DLD1 (cell line): Measurements from ENCODE around the gene MAP2K4.
"Not testable (repeated sequence)": the region's sequence is repeated elsewhere in the genome, so short reads cannot be mapped to it uniquely, and the experiment has no call there.

ENCODE experiments used
- in situ Hi-C: cut with HindIII; loops from 2 replicates; pipeline ENCODE4 v1.10.0; 2017; ENCODE audit warnings: low sequenced_read_pairs

Gene MAP2K4

GRCh38 chr17:12136243-12136642, 115.6 kb downstream of the MAP2K4 start:
- in situ Hi-C loops: no loop called here

- in situ Hi-C loops: no loop called here
Measured at GRCh38 chr17:12136646-12137045, 116.0 kb downstream of the MAP2K4 start.

DNA sequence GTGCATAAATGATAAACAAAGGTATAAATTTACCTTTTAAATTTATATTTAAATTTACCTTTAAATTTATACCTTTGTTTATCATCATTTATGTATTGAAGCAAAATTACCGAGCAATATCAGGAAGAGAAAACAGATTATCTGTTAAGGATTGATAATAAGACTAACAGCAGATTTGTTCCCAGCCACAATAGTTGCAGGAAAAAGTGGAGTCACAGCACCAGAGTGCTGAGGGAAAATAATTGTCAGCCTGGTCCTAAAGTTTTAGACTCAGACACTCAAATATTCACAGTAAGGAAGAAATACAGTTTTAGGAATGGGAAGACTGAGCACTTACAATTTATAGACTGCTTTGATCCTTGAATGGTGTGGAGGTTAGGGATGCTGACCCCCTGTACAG, 117.2 kb downstream of the MAP2K4 start:
- in situ Hi-C loops: no loop called here

- in situ Hi-C loops: no loop called here
Measured at GRCh38 chr17:12140685-12141084, 120.0 kb downstream of the MAP2K4 start.

- in situ Hi-C loops: not testable (repeated sequence)
Measured at GRCh38 chr17:12162187-12162586, 141.5 kb downstream of the MAP2K4 start.

DNA sequence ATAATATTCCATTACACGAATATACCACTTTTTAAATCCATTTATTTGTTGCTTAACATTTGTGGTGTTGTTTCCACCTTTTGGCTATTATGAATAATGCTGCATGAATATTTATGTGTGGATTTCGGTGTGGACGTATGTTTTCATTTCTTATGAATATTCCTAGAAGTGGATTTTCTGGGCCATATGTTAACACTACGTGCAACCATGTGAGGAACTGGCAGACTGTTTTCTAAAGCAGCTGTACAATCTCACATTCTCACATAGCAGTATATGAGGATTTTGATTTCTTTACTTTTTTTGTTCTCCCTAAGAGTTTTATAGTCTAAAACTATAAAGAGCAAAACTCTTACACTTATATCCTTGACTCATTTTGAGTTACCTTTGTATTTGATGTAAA, 143.4 kb downstream of the MAP2K4 start:
- in situ Hi-C loops: no loop called here

DNA sequence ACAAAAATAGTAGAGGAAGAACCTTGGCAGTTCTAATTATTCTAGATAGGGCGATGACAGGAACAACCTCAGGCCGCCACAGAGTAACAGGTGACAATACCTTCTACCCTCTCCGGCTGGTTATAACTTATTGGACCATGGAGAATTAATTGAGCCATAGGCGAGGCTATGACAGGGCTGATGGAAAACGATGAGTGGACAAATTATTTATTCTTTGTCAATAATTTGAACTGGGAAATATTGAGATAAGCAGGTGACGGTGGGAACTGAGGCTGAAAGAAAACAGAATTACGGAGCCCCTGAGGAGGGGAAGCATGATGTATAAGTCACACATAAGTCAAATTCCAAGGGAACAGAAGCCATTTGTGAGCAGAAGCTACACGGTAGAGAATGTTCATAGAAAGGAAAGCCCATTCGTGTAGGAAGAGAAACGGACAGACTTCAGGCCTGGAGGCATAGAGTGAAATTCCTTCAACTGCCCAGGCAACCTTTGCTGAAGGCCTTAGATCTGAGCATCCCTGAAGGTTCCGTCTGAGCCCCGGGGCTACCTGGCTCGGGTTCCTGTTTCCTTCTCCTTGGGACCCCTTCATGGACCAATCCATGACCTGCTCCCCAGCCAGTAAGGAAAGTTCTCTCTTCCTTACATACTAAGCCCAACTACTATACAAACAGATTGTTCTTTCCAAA, 158.1 kb downstream of the MAP2K4 start:
- in situ Hi-C loops: no loop called here

DNA sequence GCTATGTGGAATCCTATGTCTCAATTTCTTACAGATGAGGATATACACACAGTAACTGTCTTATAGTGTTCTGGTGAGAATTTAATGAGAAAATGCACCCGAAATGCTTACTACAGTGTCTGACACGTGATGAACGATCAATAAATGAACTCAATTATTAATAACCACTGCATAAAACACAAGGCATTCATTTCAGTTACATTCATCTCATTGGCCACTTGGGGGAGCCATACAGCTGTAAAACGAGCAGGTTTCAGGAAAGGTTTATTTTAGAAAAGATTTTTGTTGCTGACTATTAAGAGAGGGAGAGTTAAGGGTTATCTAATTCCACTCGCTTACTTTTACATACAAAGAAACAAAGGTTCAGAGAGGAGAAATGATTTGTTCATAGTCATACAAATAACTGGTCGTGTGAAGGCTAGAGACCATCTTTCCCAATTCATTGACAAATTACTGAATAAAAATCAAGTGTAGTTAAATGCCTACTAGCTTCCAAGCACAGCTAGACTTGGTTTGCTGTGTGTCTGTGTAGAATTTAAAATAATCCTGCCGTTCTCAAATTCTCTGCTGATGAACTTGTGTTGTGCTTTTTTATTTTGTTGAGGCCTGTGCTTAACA, 160.1 kb downstream of the MAP2K4 start:
- in situ Hi-C loops: no loop called here

DNA sequence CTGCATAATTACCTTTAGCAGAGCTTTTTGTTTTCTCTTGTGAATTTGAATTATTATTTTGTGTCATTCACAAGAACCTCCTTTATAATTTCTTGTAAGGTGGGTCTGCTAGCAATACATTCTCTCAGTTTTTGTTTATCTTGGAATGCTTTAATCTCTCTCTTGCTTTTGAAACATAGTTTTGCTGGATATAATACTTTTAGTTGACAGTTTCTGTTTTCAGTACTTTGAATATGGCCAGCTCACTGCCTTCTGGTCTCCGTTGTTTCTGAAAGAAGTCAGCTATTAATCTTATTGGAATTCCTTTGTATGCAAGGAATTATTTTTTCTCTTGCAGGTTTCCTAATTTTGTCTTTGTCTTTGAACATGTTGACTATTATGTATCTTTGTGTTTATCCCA, 167.0 kb downstream of the MAP2K4 start:
- in situ Hi-C loops: no loop called here

DNA sequence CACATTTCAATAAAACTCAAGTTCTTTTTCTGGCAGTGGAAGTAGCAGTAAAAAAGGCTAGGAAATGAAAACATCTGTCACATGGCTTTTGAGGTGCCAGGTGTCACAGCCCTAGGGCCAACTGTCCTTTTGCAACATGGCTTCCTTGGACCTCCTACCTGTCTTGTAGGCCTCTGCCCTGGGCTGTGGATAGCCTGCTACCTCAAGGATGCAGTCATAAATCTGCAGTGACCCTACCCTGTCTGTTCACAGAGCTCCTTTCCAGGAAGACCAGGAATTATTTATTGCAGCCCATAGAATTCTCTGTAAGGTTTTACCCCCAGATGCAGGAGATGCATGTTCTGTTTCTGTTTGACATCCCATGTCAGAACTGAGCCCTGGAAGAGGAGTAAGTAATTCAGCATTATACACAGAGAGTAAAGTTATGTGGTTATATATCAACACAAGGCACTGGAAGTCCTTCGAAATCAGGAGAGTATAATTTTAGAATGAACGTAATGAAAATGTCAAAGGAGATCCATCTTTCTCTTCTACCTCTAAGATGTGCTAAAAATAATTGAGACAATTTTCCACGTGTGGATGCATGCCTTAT, 172.6 kb downstream of the MAP2K4 start:
- in situ Hi-C loops: no loop called here
